ENCODE results near the gene AFG1L. TPM values are rescaled to one million over a fixed set of nuclear protein-coding genes. Genes with fewer than 3 reads are reported as not detected.

AFG1L gene
- total and polyA plus RNA-seq, 2 donors (not counting 1 experiment from before 2014, with no cell fraction given), result 1.7 to 5.4 TPM

GRCh38 chr6:108309844-108310243 is 15.0 kb downstream of the AFG1L start:
- TF ChIP-seq EZH2 (IDR thresholded peaks at IDR 0.05; ENCODE audit: low read length, missing control alignments), result no peak
- TF ChIP-seq CTCF (conservative IDR thresholded peaks at IDR 0.05 in 1 of 2, IDR thresholded peaks at IDR 0.05 in 1 of 2; ENCODE audit: low read depth in 1 of 2, low read length in 2 of 2), result no peak
- no peaks in the 10 kb centered on the region for H3K9me3 ChIP-seq (ENCODE audit: control insufficient read depth, insufficient read depth, low read depth, low read length)
- no peak overlapping the region for H3K4me3 ChIP-seq (replicated peaks in 1 of 4; ENCODE audit: control extremely low read depth in 1 of 4, insufficient read depth in 1 of 4, low read depth in 3 of 4, low read length in 4 of 4)
- no peaks in the 10 kb centered on the region for H4K20me1 ChIP-seq (ENCODE audit: control insufficient read depth, extremely low read depth, insufficient read depth, low read length)
- H3K36me3 ChIP-seq (ENCODE audit: control insufficient read depth, insufficient read depth, low read length), result no peaks in the 10 kb centered on the region
- DNase-seq (ENCODE audit: low read depth in 2 of 2), result no peak
- H3K9ac ChIP-seq (ENCODE audit: insufficient read depth, low read length), result no peak overlapping the region
- no peaks in the 10 kb centered on the region for H3K79me2 ChIP-seq (ENCODE audit: control insufficient read depth, insufficient read depth, low read length)
- H3K4me2 ChIP-seq (ENCODE audit: extremely low read depth, insufficient read depth, low read length), result no peak overlapping the region
- H3K27ac ChIP-seq (ENCODE audit: insufficient read depth, low read length), result no peak overlapping the region
- H3K27me3 ChIP-seq (ENCODE audit: control insufficient read depth, insufficient read depth, low read length), result no peaks in the 10 kb centered on the region
- no peak overlapping the region for H2AFZ ChIP-seq (ENCODE audit: low read length)
- no peaks in the 10 kb centered on the region for H3K4me1 ChIP-seq (ENCODE audit: control insufficient read depth, extremely low read depth, insufficient read depth, low read length)

- no peak for DNase-seq (ENCODE audit: low read depth in 2 of 2)
- Histone ChIP-seq H2AFZ (ENCODE audit: low read length) (no peak overlapping the region), H3K79me2 (ENCODE audit: control insufficient read depth, insufficient read depth, low read length) (no peaks in the 10 kb centered on the region), H3K36me3 (ENCODE audit: control insufficient read depth, insufficient read depth, low read length) (no peaks in the 10 kb centered on the region), H3K27ac (ENCODE audit: insufficient read depth, low read length) (no peak overlapping the region), H4K20me1 (ENCODE audit: control insufficient read depth, extremely low read depth, insufficient read depth, low read length) (no peaks in the 10 kb centered on the region), H3K27me3 (ENCODE audit: control insufficient read depth, insufficient read depth, low read length) (no peaks in the 10 kb centered on the region), H3K9ac (ENCODE audit: insufficient read depth, low read length) (no peak overlapping the region), H3K4me3 (replicated peaks in 1 of 4; ENCODE audit: control extremely low read depth in 1 of 4, insufficient read depth in 1 of 4, low read depth in 3 of 4, low read length in 4 of 4) (no peak overlapping the region), H3K9me3 (ENCODE audit: control insufficient read depth, insufficient read depth, low read depth, low read length) (no peaks in the 10 kb centered on the region), H3K4me2 (ENCODE audit: extremely low read depth, insufficient read depth, low read length) (no peak overlapping the region), H3K4me1 (ENCODE audit: control insufficient read depth, extremely low read depth, insufficient read depth, low read length) (no peaks in the 10 kb centered on the region)
- no peak for TF ChIP-seq EZH2 (IDR thresholded peaks at IDR 0.05; ENCODE audit: low read length, missing control alignments)
- no peak for TF ChIP-seq CTCF (conservative IDR thresholded peaks at IDR 0.05 in 1 of 2, IDR thresholded peaks at IDR 0.05 in 1 of 2; ENCODE audit: low read depth in 1 of 2, low read length in 2 of 2)
These were observed 17.8 kb downstream of the AFG1L start for GRCh38 chr6:108312605-108313004.

GRCh38 chr6:108321253-108321747 is 26.4 kb downstream of the AFG1L start:
- no peaks in the 10 kb centered on the region for H3K79me2 ChIP-seq (ENCODE audit: control insufficient read depth, insufficient read depth, low read length)
- no peaks in the 10 kb centered on the region for H3K9me3 ChIP-seq (ENCODE audit: control insufficient read depth, insufficient read depth, low read depth, low read length)
- no peak overlapping the region for H2AFZ ChIP-seq (ENCODE audit: low read length)
- H3K4me3 ChIP-seq (replicated peaks in 1 of 4; ENCODE audit: control extremely low read depth in 1 of 4, insufficient read depth in 1 of 4, low read depth in 3 of 4, low read length in 4 of 4), result no peak overlapping the region
- H3K27me3 ChIP-seq (ENCODE audit: control insufficient read depth, insufficient read depth, low read length), result no peaks in the 10 kb centered on the region
- no peaks in the 10 kb centered on the region for H4K20me1 ChIP-seq (ENCODE audit: control insufficient read depth, extremely low read depth, insufficient read depth, low read length)
- no peaks in the 10 kb centered on the region for H3K36me3 ChIP-seq (ENCODE audit: control insufficient read depth, insufficient read depth, low read length)
- DNase-seq (ENCODE audit: low read depth in 2 of 2), result no peak
- no peak overlapping the region for H3K9ac ChIP-seq (ENCODE audit: insufficient read depth, low read length)
- no peak overlapping the region for H3K4me2 ChIP-seq (ENCODE audit: extremely low read depth, insufficient read depth, low read length)
- no peak for TF ChIP-seq EZH2 (IDR thresholded peaks at IDR 0.05; ENCODE audit: low read length, missing control alignments)
- TF ChIP-seq CTCF (conservative IDR thresholded peaks at IDR 0.05 in 1 of 2, IDR thresholded peaks at IDR 0.05 in 1 of 2; ENCODE audit: low read depth in 1 of 2, low read length in 2 of 2), result no peak
- H3K27ac ChIP-seq (ENCODE audit: insufficient read depth, low read length), result no peak overlapping the region
- H3K4me1 ChIP-seq (ENCODE audit: control insufficient read depth, extremely low read depth, insufficient read depth, low read length), result no peaks in the 10 kb centered on the region
